ENCODE results near the gene SYTL2.

The SYTL2 gene

GRCh38 chr11:85766721-85767161, 44.2 kb downstream of the SYTL2 start:
- no peaks in the 10 kb centered on the region for H3K27me3 ChIP-seq (ENCODE audit: control insufficient read depth, insufficient read depth, low read length)
- peaks cover 16% of the 10 kb centered on the region for H3K4me1 ChIP-seq (ENCODE audit: control insufficient read depth, insufficient read depth, low read length)
- H3K9ac ChIP-seq (ENCODE audit: low read length): no peak overlapping the region
- peaks cover 4% of the 10 kb centered on the region for H3K36me3 ChIP-seq (ENCODE audit: control insufficient read depth, insufficient read depth, low read length)
- no peak overlapping the region for H3K4me3 ChIP-seq (ENCODE audit: low read length)
- no peaks in the 10 kb centered on the region for H3K9me3 ChIP-seq (ENCODE audit: control insufficient read depth, low read length)

GRCh38 chr11:85764796-85765195, 46.1 kb downstream of the SYTL2 start:
- Histone ChIP-seq H3K27me3 (ENCODE audit: control insufficient read depth, insufficient read depth, low read length) (no peaks in the 10 kb centered on the region), H3K9me3 (ENCODE audit: control insufficient read depth, low read length) (no peaks in the 10 kb centered on the region), H3K36me3 (ENCODE audit: control insufficient read depth, insufficient read depth, low read length) (peaks cover 4% of the 10 kb centered on the region), H3K9ac (ENCODE audit: low read length) (no peak overlapping the region), H3K4me1 (ENCODE audit: control insufficient read depth, insufficient read depth, low read length) (peaks cover 22% of the 10 kb centered on the region), H3K4me3 (ENCODE audit: low read length) (no peak overlapping the region)

GRCh38 chr11:85762226-85762625, 48.7 kb downstream of the SYTL2 start:
- no peaks in the 10 kb centered on the region for H3K9me3 ChIP-seq (ENCODE audit: control insufficient read depth, low read length)
- no peaks in the 10 kb centered on the region for H3K27me3 ChIP-seq (ENCODE audit: control insufficient read depth, insufficient read depth, low read length)
- no peak overlapping the region for H3K4me3 ChIP-seq (ENCODE audit: low read length)
- peaks cover 24% of the 10 kb centered on the region for H3K4me1 ChIP-seq (ENCODE audit: control insufficient read depth, insufficient read depth, low read length)
- H3K36me3 ChIP-seq (ENCODE audit: control insufficient read depth, insufficient read depth, low read length): peaks cover 4% of the 10 kb centered on the region
- H3K9ac ChIP-seq (ENCODE audit: low read length): no peak overlapping the region

GRCh38 chr11:85759915-85760314, 51.0 kb downstream of the SYTL2 start:
- H3K9me3 ChIP-seq (ENCODE audit: control insufficient read depth, low read length): no peaks in the 10 kb centered on the region
- peaks cover 41% of the 10 kb centered on the region for H3K4me1 ChIP-seq (ENCODE audit: control insufficient read depth, insufficient read depth, low read length)
- H3K27me3 ChIP-seq (ENCODE audit: control insufficient read depth, insufficient read depth, low read length): no peaks in the 10 kb centered on the region
- H3K36me3 ChIP-seq (ENCODE audit: control insufficient read depth, insufficient read depth, low read length): peaks cover 4% of the 10 kb centered on the region
- no peak overlapping the region for H3K9ac ChIP-seq (ENCODE audit: low read length)
- H3K4me3 ChIP-seq (ENCODE audit: low read length): no peak overlapping the region

- Histone ChIP-seq H3K27me3 (ENCODE audit: control insufficient read depth, insufficient read depth, low read length) (no peaks in the 10 kb centered on the region), H3K36me3 (ENCODE audit: control insufficient read depth, insufficient read depth, low read length) (peaks cover 4% of the 10 kb centered on the region), H3K4me3 (ENCODE audit: low read length) (no peak overlapping the region), H3K4me1 (ENCODE audit: control insufficient read depth, insufficient read depth, low read length) (peaks cover 41% of the 10 kb centered on the region), H3K9me3 (ENCODE audit: control insufficient read depth, low read length) (no peaks in the 10 kb centered on the region), H3K9ac (ENCODE audit: low read length) (no peak overlapping the region)
These were observed 52.4 kb downstream of the SYTL2 start for GRCh38 chr11:85758480-85759039.

GRCh38 chr11:85758026-85758425, 52.9 kb downstream of the SYTL2 start:
- H3K27me3 ChIP-seq (ENCODE audit: control insufficient read depth, insufficient read depth, low read length): no peaks in the 10 kb centered on the region
- H3K4me1 ChIP-seq (ENCODE audit: control insufficient read depth, insufficient read depth, low read length): peaks cover 41% of the 10 kb centered on the region
- H3K36me3 ChIP-seq (ENCODE audit: control insufficient read depth, insufficient read depth, low read length): peaks cover 4% of the 10 kb centered on the region
- H3K9ac ChIP-seq (ENCODE audit: low read length): no peak overlapping the region
- H3K4me3 ChIP-seq (ENCODE audit: low read length): no peak overlapping the region
- no peaks in the 10 kb centered on the region for H3K9me3 ChIP-seq (ENCODE audit: control insufficient read depth, low read length)

GRCh38 chr11:85756401-85757200, 54.3 kb downstream of the SYTL2 start:
- Histone ChIP-seq H3K9me3 (ENCODE audit: control insufficient read depth, low read length) (no peaks in the 10 kb centered on the region), H3K4me3 (ENCODE audit: low read length) (no peak overlapping the region), H3K9ac (ENCODE audit: low read length) (no peak overlapping the region), H3K27me3 (ENCODE audit: control insufficient read depth, insufficient read depth, low read length) (no peaks in the 10 kb centered on the region), H3K4me1 (ENCODE audit: control insufficient read depth, insufficient read depth, low read length) (peaks cover 46% of the 10 kb centered on the region), H3K36me3 (ENCODE audit: control insufficient read depth, insufficient read depth, low read length) (peaks cover 3% of the 10 kb centered on the region)

GRCh38 chr11:85755701-85756100, 55.2 kb downstream of the SYTL2 start:
- Histone ChIP-seq H3K9ac (ENCODE audit: low read length) (no peak overlapping the region), H3K4me3 (ENCODE audit: low read length) (no peak overlapping the region), H3K9me3 (ENCODE audit: control insufficient read depth, low read length) (no peaks in the 10 kb centered on the region), H3K27me3 (ENCODE audit: control insufficient read depth, insufficient read depth, low read length) (no peaks in the 10 kb centered on the region), H3K4me1 (ENCODE audit: control insufficient read depth, insufficient read depth, low read length) (peaks cover 44% of the 10 kb centered on the region), H3K36me3 (ENCODE audit: control insufficient read depth, insufficient read depth, low read length) (peaks cover 3% of the 10 kb centered on the region)

- H3K36me3 ChIP-seq (ENCODE audit: control insufficient read depth, insufficient read depth, low read length): peaks cover 3% of the 10 kb centered on the region
- H3K4me3 ChIP-seq (ENCODE audit: low read length): no peak overlapping the region
- H3K27me3 ChIP-seq (ENCODE audit: control insufficient read depth, insufficient read depth, low read length): no peaks in the 10 kb centered on the region
- peaks cover 40% of the 10 kb centered on the region for H3K4me1 ChIP-seq (ENCODE audit: control insufficient read depth, insufficient read depth, low read length)
- H3K9ac ChIP-seq (ENCODE audit: low read length): no peak overlapping the region
- H3K9me3 ChIP-seq (ENCODE audit: control insufficient read depth, low read length): no peaks in the 10 kb centered on the region
These were observed 55.7 kb downstream of the SYTL2 start for GRCh38 chr11:85755285-85755684.

- Histone ChIP-seq H3K4me1 (ENCODE audit: control insufficient read depth, insufficient read depth, low read length) (peaks cover 42% of the 10 kb centered on the region), H3K9ac (ENCODE audit: low read length) (no peak overlapping the region), H3K36me3 (ENCODE audit: control insufficient read depth, insufficient read depth, low read length) (peaks cover 5% of the 10 kb centered on the region), H3K4me3 (ENCODE audit: low read length) (no peak overlapping the region), H3K9me3 (ENCODE audit: control insufficient read depth, low read length) (no peaks in the 10 kb centered on the region), H3K27me3 (ENCODE audit: control insufficient read depth, insufficient read depth, low read length) (no peaks in the 10 kb centered on the region)
These were observed 57.9 kb downstream of the SYTL2 start for GRCh38 chr11:85752890-85753581.

GRCh38 chr11:85752201-85752889, 58.6 kb downstream of the SYTL2 start:
- H3K4me1 ChIP-seq (ENCODE audit: control insufficient read depth, insufficient read depth, low read length): peaks cover 40% of the 10 kb centered on the region
- no peaks in the 10 kb centered on the region for H3K9me3 ChIP-seq (ENCODE audit: control insufficient read depth, low read length)
- no peak overlapping the region for H3K9ac ChIP-seq (ENCODE audit: low read length)
- H3K4me3 ChIP-seq (ENCODE audit: low read length): no peak overlapping the region
- H3K27me3 ChIP-seq (ENCODE audit: control insufficient read depth, insufficient read depth, low read length): no peaks in the 10 kb centered on the region
- peaks cover 6% of the 10 kb centered on the region for H3K36me3 ChIP-seq (ENCODE audit: control insufficient read depth, insufficient read depth, low read length)

GRCh38 chr11:85751724-85752123, 59.2 kb downstream of the SYTL2 start:
- H3K36me3 ChIP-seq (ENCODE audit: control insufficient read depth, insufficient read depth, low read length): peaks cover 6% of the 10 kb centered on the region
- H3K9me3 ChIP-seq (ENCODE audit: control insufficient read depth, low read length): no peaks in the 10 kb centered on the region
- H3K27me3 ChIP-seq (ENCODE audit: control insufficient read depth, insufficient read depth, low read length): no peaks in the 10 kb centered on the region
- no peak overlapping the region for H3K4me3 ChIP-seq (ENCODE audit: low read length)
- no peak overlapping the region for H3K9ac ChIP-seq (ENCODE audit: low read length)
- H3K4me1 ChIP-seq (ENCODE audit: control insufficient read depth, insufficient read depth, low read length): peaks cover 41% of the 10 kb centered on the region
